DLD1 (cell line): ENCODE results near the gene MGAM2.

Source experiments
- in situ Hi-C: cut with HindIII; loops from 2 replicates; pipeline ENCODE4 v1.10.0; 2017; ENCODE audit warnings: low sequenced_read_pairs

MGAM2 gene

GRCh38 chr7:142174441-142174840 lies 62.9 kb downstream of the MGAM2 start:
- in situ Hi-C loops: no loop called here

GRCh38 chr7:142175594-142175993 lies 64.1 kb downstream of the MGAM2 start:
- in situ Hi-C loops: no loop called here

GRCh38 chr7:142176901-142177300 lies 65.4 kb downstream of the MGAM2 start:
- in situ Hi-C loops: no loop called here

GRCh38 chr7:142177869-142178268 lies 66.4 kb downstream of the MGAM2 start:
- in situ Hi-C loops: no loop called here

GRCh38 chr7:142180426-142180825 lies 68.9 kb downstream of the MGAM2 start:
- in situ Hi-C loops: no loop called here

- in situ Hi-C loops: no loop called here
These were observed 69.7 kb downstream of the MGAM2 start for GRCh38 chr7:142181211-142181610.

GRCh38 chr7:142181966-142182365 lies 70.4 kb downstream of the MGAM2 start:
- in situ Hi-C loops: no loop called here

- in situ Hi-C loops: no loop called here
These were observed 73.6 kb downstream of the MGAM2 start for GRCh38 chr7:142185069-142185468.

GRCh38 chr7:142185801-142186200 lies 74.3 kb downstream of the MGAM2 start:
- in situ Hi-C loops: no loop called here

GRCh38 chr7:142188154-142188553 lies 76.6 kb downstream of the MGAM2 start:
- in situ Hi-C loops: no loop called here

- in situ Hi-C loops: no loop called here
These were observed 77.3 kb downstream of the MGAM2 start for GRCh38 chr7:142188846-142189245.

- in situ Hi-C loops: no loop called here
These were observed 82.7 kb downstream of the MGAM2 start for GRCh38 chr7:142194201-142194600.

- in situ Hi-C loops: no loop called here
These were observed 84.7 kb downstream of the MGAM2 start for GRCh38 chr7:142196066-142196840.

- in situ Hi-C loops: no loop called here
These were observed 88.7 kb downstream of the MGAM2 start for GRCh38 chr7:142200206-142200605.

GRCh38 chr7:142228537-142229104 lies 117.1 kb downstream of the MGAM2 start:
- in situ Hi-C loops: no loop called here

GRCh38 chr7:142231716-142232115 lies 120.2 kb downstream of the MGAM2 start:
- in situ Hi-C loops: no loop called here

- in situ Hi-C loops: no loop called here
These were observed 129.0 kb downstream of the MGAM2 start for GRCh38 chr7:142240546-142240945.

GRCh38 chr7:142243823-142244222 lies 132.3 kb downstream of the MGAM2 start:
- in situ Hi-C loops: no loop called here

- in situ Hi-C loops: no loop called here
These were observed 136.9 kb downstream of the MGAM2 start for GRCh38 chr7:142248166-142249160.

- in situ Hi-C loops: no loop called here
These were observed 138.4 kb downstream of the MGAM2 start for GRCh38 chr7:142249918-142250317.

GRCh38 chr7:142250705-142251104 lies 139.2 kb downstream of the MGAM2 start:
- in situ Hi-C loops: no loop called here
